HepG2 (cell line): Measurements from ENCODE around the gene APLF. TPM values are rescaled to one million over a fixed set of nuclear protein-coding genes. Genes with fewer than 3 reads are reported as not detected.

Experiments used
- BATF2 ChIP-seq: sonication (generic); formaldehyde crosslinking; IDR thresholded peaks from 2 replicates; pipeline ENCODE4 v1.8.0; 2022; ENCODE audit warnings: mild to moderate bottlenecking, missing genetic modification reagents, moderate library complexity
- CREM ChIP-seq, 2 experiments: sonication (generic) in 1 of 2; formaldehyde crosslinking in 1 of 2; IDR thresholded peaks; 2 replicates each; pipeline versions ENCODE4 v1.4.0 to v1.6.1; 2016 to 2020; ENCODE audit warnings: antibody characterized with exemption in 1 of 2, mild to moderate bottlenecking in 1 of 2, missing genetic modification reagents in 1 of 2
- FOSL1 ChIP-seq: sonication (generic); formaldehyde crosslinking; IDR thresholded peaks from 2 replicates; pipeline ENCODE4 v1.9.0; 2021; ENCODE audit warnings: missing genetic modification reagents, borderline replicate concordance
- FOXA1 ChIP-seq, 2 experiments: fragments of 450-650 bp in 1 of 2; sonication (generic) in 1 of 2; formaldehyde crosslinking in 1 of 2; IDR thresholded peaks; 2 replicates each; pipeline versions ENCODE4 v1.4.0 to v1.6.1; 2016 to 2020; ENCODE audit warnings: missing genetic modification reagents in 1 of 2
- FOXA3 ChIP-seq: IDR thresholded peaks from 2 replicates; pipeline ENCODE4 v1.6.1; 2016; ENCODE audit warnings: missing genetic modification reagents, missing compliant biosample characterization
- FOXK2 ChIP-seq: fragments of 450-650 bp; IDR thresholded peaks from 2 replicates; pipeline ENCODE4 v1.6.1; 2016
- HNRNPH1 ChIP-seq: fragments of 200-400 bp; formaldehyde crosslinking; optimal IDR thresholded peaks from 2 replicates; pipeline ENCODE3; 2017; ENCODE audit warnings: mild to moderate bottlenecking, low read depth, low read length
- ISL2 ChIP-seq: sonication (generic); formaldehyde crosslinking; IDR thresholded peaks from 2 replicates; pipeline ENCODE4 v1.5.0; 2020; ENCODE audit warnings: missing genetic modification reagents
- MLLT10 ChIP-seq: sonication (generic); formaldehyde crosslinking; IDR thresholded peaks from 2 replicates; pipeline ENCODE4 v1.4.0; 2020; ENCODE audit warnings: missing genetic modification reagents
- RELA ChIP-seq: sonication (generic); formaldehyde crosslinking; IDR thresholded peaks from 2 replicates; pipeline ENCODE4 v1.4.0; 2020; ENCODE audit warnings: missing genetic modification reagents
- SKI ChIP-seq: fragments of 450-650 bp; IDR thresholded peaks from one replicate; pipeline ENCODE4 v1.6.1; 2018; ENCODE audit warnings: mild to moderate bottlenecking; ENCODE audit not compliant: partially characterized antibody
- SMAD1 ChIP-seq: sonication (generic); formaldehyde crosslinking; IDR thresholded peaks from 2 replicates; pipeline ENCODE4 v1.4.0; 2020; ENCODE audit warnings: missing genetic modification reagents, low read depth, mild to moderate bottlenecking, borderline replicate concordance
- ZBTB21 ChIP-seq: sonication (generic); formaldehyde crosslinking; IDR thresholded peaks from 2 replicates; pipeline ENCODE4 v1.4.0; 2020; ENCODE audit warnings: missing genetic modification reagents
- ZFAT ChIP-seq: sonication (generic); formaldehyde crosslinking; conservative IDR thresholded peaks from 2 replicates; pipeline ENCODE4 v1.8.1; 2023; ENCODE audit warnings: missing genetic modification reagents, inconsistent platforms
- ZFP82 ChIP-seq: sonication (generic); formaldehyde crosslinking; IDR thresholded peaks from 2 replicates; pipeline ENCODE4 v1.5.1; 2020; ENCODE audit warnings: mild to moderate bottlenecking, missing genetic modification reagents, borderline replicate concordance
- ZFY ChIP-seq: sonication (generic); formaldehyde crosslinking; IDR thresholded peaks from 2 replicates; pipeline ENCODE4 v1.4.0; 2020; ENCODE audit warnings: missing genetic modification reagents
- ZNF251 ChIP-seq: sonication (generic); formaldehyde crosslinking; IDR thresholded peaks from 2 replicates; pipeline ENCODE4 v1.9.0; 2021; ENCODE audit warnings: mild to moderate bottlenecking, missing genetic modification reagents
- ZNF256 ChIP-seq: sonication (generic); formaldehyde crosslinking; conservative IDR thresholded peaks from 2 replicates; pipeline ENCODE4 v1.4.0; 2020; ENCODE audit warnings: missing genetic modification reagents
- ZNF431 ChIP-seq: sonication (generic); formaldehyde crosslinking; IDR thresholded peaks from 2 replicates; pipeline ENCODE4 v1.9.0; 2022; ENCODE audit warnings: missing genetic modification reagents, low read depth, mild to moderate bottlenecking, borderline replicate concordance
- ZNF460 ChIP-seq: sonication (generic); formaldehyde crosslinking; IDR thresholded peaks from 2 replicates; pipeline ENCODE4 v1.5.1; 2020; ENCODE audit warnings: missing genetic modification reagents, mild to moderate bottlenecking, borderline replicate concordance
- ZNF510 ChIP-seq: sonication (generic); formaldehyde crosslinking; IDR thresholded peaks from 2 replicates; pipeline ENCODE4 v1.4.0; 2020; ENCODE audit warnings: low read depth, mild to moderate bottlenecking, missing genetic modification reagents
- ZNF546 ChIP-seq: sonication (generic); formaldehyde crosslinking; conservative IDR thresholded peaks from 2 replicates; pipeline ENCODE4 v1.8.1; 2023; ENCODE audit warnings: mild to moderate bottlenecking, missing genetic modification reagents
- ZNF557 ChIP-seq: sonication (generic); formaldehyde crosslinking; IDR thresholded peaks from 2 replicates; pipeline ENCODE4 v1.4.0; 2020; ENCODE audit warnings: missing genetic modification reagents
- ZNF816 ChIP-seq: sonication (generic); formaldehyde crosslinking; IDR thresholded peaks from 2 replicates; pipeline ENCODE4 v1.8.0; 2022; ENCODE audit warnings: missing genetic modification reagents, mild to moderate bottlenecking, borderline replicate concordance
- ZNF83 ChIP-seq: sonication (generic); formaldehyde crosslinking; IDR thresholded peaks from 2 replicates; pipeline ENCODE4 v1.4.0; 2020; ENCODE audit warnings: missing genetic modification reagents, mild to moderate bottlenecking, borderline replicate concordance
- ZNF879 ChIP-seq: sonication (generic); formaldehyde crosslinking; IDR thresholded peaks from 2 replicates; pipeline ENCODE4 v1.8.1; 2023; ENCODE audit warnings: missing genetic modification reagents
- polyA plus RNA-seq, 8 experiments: library from polyadenylated mRNA; depleted of rRNA in 3 of 8; stranded (reverse) in 7 of 8; unstranded in 1 of 8; fragments of >200 nt; fragmentation: Illumina TruSeq in 4 of 8; extraction: Trizol in 4 of 8; gene quantifications; 2 replicates each; pipeline versions ENCODE4 v1.2.1 to v1.2.3, GENCODE V29; 2011 to 2016; ENCODE audit warnings: low read depth in 4 of 8, missing spikeins in 1 of 8, mixed read lengths in 1 of 8; ENCODE audit not compliant: insufficient read depth in 1 of 8
- total RNA-seq, 5 experiments: library from RNA; depleted of rRNA; stranded (reverse); fragments of >200 nt; fragmentation: Illumina TruSeq; extraction: Trizol; gene quantifications; 2 replicates each; pipeline ENCODE4 v1.2.3, GENCODE V29; 2016; ENCODE audit warnings: low read depth in 1 of 5

APLF gene
- total and polyA plus RNA-seq, 2 of the 13 experiments (the other 11 are each of a cell fraction or from before 2014, with no cell fraction given) = 0.45 to 2.2 TPM

DNA sequence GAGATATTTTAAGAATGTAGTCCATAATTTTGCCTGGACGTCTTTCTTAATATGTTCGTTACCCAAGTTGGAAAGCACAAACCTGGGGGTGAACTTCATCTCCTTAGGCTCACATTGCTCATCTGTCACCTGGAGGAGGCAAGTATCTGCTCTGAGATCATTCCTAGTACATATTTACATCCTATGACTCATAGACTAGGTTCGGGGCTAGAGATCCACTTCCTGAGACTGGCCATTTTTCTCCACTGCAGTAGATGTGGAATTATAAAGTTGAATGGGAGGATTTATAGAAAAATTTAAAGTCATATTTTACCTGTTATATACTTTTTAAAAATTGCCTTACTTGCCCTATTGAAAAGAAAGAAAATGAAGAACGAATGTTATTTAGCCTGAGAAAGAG, 98.5 kb downstream of the APLF start (continued):
- TF ChIP-seq BATF2 (no peak), ZNF460 (CRISPR knock-in tag) (no peak), MLLT10 (CRISPR knock-in tag) (no peak), FOXA1 (IDR thresholded peaks at IDR 0.05) (no peak), FOXA1 (CRISPR knock-in tag; IDR thresholded peaks at IDR 0.05) (peak; percentile 35; the same call in 1 of the 2 replicates), ZNF510 (no peak), ZNF557 (no peak), ZNF431 (no peak), FOXA3 (CRISPR knock-in tag) (peak; percentile 32; the same call in 1 of the 2 replicates), ZNF816 (no peak), FOXK2 (no peak), SKI (no peak), ZNF256 (CRISPR knock-in tag) (no peak), ZFAT (no peak), RELA (CRISPR knock-in tag) (no peak), ZNF251 (CRISPR knock-in tag) (no peak), ZFP82 (CRISPR knock-in tag) (no peak), ZNF83 (CRISPR knock-in tag) (no peak), ZFY (CRISPR knock-in tag) (no peak), ZNF546 (CRISPR knock-in tag) (no peak), HNRNPH1 (no peak), ISL2 (CRISPR knock-in tag) (no peak), CREM (IDR thresholded peaks at IDR 0.05) (0 out of 2 replicates have a peak, but pooled peaks have one; percentile 12), CREM (CRISPR knock-in tag; IDR thresholded peaks at IDR 0.05) (no peak), ZNF879 (no peak), SMAD1 (CRISPR knock-in tag) (no peak), FOSL1 (CRISPR knock-in tag) (peak; percentile 45; the same call in 1 of the 2 replicates), ZBTB21 (CRISPR knock-in tag) (0 out of 2 replicates have a peak, but pooled peaks have one; percentile 26)
- TF ChIP-seq, all 625 proteins: peak for 9
